HTR-8/SVneo (cell line): ENCODE measurements around the gene SCD.
"Not testable (repeated sequence)": the region's sequence is repeated elsewhere in the genome, so short reads cannot be mapped to it uniquely, and the experiment has no call there.

Experiments used
- DNase-seq: peaks from one replicate; pipeline ENCODE4 v3.0.0; 2011; ENCODE audit warnings: low spot score, mixed read lengths; ENCODE audit not compliant: insufficient read length
- FAIRE-seq: peaks from 2 replicates; lab custom pipeline; 2011; peaks lifted over from hg19 to GRCh38; lab: Jason Lieb, UNC

The SCD gene

GRCh38 chr10:100346765-100347567 is at the start of gene SCD:
SCD (plus strand) TSS chr10:100347233; CDS start chr10:100347505, 272 bp downstream.
- peak; percentile 91 for DNase-seq
- FAIRE-seq = peak; percentile 86

GRCh38 chr10:100297242-100297641 is 49.8 kb upstream of the SCD start:
- DNase-seq = no peak
- no peak for FAIRE-seq

DNA sequence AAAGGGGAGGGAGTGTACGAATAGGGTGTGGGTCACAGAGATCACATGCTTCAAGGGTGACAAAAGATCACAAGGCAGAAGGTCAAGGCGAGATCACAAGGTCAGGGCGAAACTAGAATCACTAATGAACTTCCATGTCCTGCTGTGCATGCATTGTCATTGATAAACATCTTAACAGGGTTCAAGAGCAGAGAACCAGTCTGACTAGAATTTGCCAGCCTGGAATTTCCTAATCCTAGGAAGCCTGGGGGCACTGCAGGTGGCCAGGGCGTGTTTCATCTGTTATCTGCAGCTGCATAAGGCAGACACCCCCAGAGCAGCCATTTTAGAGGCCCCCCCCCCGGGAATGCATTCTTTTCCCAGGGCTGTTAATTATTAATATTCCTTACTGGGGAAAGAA is 45.9 kb upstream of the SCD start:
- not testable (repeated sequence) for DNase-seq, FAIRE-seq

DNA sequence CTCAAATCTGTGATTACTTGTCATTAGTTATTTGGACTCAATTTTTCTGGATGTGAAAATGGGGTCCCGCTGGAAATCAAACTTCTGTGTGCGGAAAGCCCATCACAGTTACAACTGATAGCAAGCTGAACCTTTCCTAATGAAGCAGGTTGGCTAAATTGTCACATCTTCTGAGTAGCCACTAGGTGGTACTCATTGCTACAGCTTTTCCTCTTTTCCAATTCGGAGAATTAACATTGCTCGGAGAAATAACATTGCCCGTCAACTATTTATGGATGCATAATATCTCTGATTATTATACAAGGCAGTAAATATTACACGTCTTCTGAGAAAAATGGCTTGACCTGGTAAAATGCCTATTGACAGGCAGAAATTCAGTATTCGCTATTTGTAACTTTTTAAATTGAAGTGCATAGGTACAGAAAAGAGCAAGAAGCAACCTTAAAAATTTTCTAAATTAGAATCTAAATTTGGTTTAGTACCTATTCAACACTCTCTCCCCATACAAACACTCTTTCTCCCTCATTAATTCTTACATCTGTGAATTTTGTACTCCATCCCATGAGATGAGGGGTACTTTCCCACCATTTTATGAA is 43.2 kb upstream of the SCD start:
- DNase-seq (peak; percentile 57), FAIRE-seq (peak; percentile 59)

- DNase-seq (no peak), FAIRE-seq (no peak)
Measured at GRCh38 chr10:100304414-100304813, 42.6 kb upstream of the SCD start.

GRCh38 chr10:100306861-100307260 is 40.2 kb upstream of the SCD start:
- FAIRE-seq = no peak
- no peak for DNase-seq

DNA sequence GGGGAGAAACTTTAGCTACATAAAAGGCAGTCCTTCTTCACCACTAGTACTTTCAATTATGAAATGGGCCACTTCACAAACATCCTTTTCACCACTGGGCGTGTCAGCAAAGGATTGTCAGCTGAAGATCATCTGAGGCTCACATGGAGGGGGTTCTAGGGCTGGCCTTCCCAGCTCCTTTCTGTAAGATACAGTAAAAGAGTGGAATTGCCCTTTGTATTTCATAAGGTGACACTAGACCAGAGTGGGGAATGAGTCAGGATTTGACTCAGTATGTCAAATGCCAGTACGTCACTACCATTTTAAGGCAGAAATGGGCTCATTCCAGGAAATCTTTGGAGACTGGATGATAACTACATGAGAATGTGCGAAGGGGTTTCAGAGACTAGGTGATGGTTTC is 39.3 kb upstream of the SCD start:
- no peak for DNase-seq
- FAIRE-seq = no peak

GRCh38 chr10:100311298-100311697 is 35.7 kb upstream of the SCD start:
- FAIRE-seq = no peak

DNA sequence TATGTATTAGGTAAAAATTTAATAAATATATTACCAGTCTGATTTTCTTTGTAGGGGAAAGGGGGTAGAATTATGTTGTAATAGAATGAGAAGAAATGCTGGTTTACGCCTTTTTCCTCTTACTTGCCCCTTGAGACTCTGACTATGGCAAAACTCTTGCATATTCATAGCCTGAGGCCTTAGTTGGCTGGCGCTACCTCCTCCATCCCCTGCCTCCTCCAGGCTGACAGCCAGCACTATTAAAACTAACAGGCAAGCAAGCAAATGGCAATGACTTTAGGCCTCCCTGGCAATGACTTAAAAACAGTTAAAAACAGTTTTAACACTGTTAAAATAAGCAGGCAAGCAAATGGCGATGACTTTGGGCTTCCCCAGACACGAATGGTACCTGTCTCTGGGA is 31.4 kb upstream of the SCD start:
- no peak for DNase-seq
- no peak for FAIRE-seq

More at GRCh38 chr10:100311298-100311697, 35.7 kb upstream of the SCD start:
- no peak for DNase-seq

DNA sequence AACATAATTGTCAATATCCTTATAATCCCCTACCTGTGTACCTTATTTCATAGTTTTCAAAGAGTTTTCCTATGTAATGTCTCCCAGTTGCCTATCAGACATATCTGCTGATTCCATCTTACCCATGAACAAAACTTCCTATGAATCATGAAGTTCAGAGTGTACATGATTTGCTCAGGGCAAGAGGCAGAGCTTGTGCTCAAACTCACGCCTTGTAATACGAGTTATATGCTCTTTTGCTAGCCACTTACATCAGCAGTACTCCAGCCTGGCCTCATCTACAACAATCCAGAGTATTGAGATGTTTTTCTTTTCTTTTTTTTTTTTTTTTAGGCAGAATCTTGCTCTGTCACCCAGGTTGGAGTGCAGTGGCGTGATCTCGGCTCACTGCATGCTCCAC is 28.8 kb upstream of the SCD start:
- FAIRE-seq = no peak
- no peak for DNase-seq

GRCh38 chr10:100319707-100320402 is 27.2 kb upstream of the SCD start:
- DNase-seq (no peak), FAIRE-seq (no peak)

- no peak for FAIRE-seq
Measured at GRCh38 chr10:100325158-100325557, 21.9 kb upstream of the SCD start.

GRCh38 chr10:100327007-100327717 is 19.9 kb upstream of the SCD start:
- FAIRE-seq (no peak), DNase-seq (no peak)

More at GRCh38 chr10:100325158-100325557, 21.9 kb upstream of the SCD start:
- DNase-seq = no peak

DNA sequence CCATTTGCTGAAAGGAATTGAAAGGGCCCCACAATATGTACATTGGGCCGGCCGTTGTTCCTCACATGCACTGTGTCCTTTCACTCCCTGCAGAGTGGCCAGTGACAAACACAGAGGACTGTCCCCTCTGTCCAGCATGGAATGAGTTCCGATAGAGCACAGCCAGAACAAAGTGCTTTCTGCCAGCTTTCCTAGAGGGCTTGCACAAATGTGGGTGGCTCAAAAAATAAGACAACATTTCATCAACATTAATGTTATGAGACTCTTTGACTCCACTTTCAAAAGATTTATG is 19.4 kb upstream of the SCD start:
- FAIRE-seq (no peak), DNase-seq (no peak)

GRCh38 chr10:100328198-100328597 is 18.8 kb upstream of the SCD start:
- DNase-seq (no peak), FAIRE-seq (no peak)

- DNase-seq = no peak
- FAIRE-seq = no peak
Measured at GRCh38 chr10:100330079-100330478, 17.0 kb upstream of the SCD start, which contains the start of gene PKD2L1. PKD2L1 (minus strand) TSS chr10:100330228; CDS start chr10:100330103, 125 bp downstream.

DNA sequence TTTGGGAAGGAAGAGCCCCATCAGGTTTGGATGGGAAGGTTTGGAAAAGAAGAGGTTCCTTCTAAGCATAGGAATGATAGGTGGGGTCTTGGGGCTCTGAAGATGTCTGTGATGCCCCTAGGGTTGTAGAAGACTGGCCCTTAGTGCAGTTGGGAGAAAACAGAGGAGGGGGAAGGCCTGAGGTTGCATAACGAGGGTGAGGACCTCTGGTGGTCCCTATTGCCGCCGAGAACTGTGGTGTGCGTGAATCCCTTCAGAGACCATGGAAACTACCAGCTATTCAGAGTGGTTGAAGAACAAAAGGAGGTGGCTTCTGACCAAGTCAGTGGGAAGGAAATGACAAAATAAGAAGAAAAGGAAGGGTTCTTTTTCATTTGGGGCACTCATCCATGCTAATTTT is 13.9 kb upstream of the SCD start:
- no peak for FAIRE-seq
- no peak for DNase-seq

GRCh38 chr10:100333661-100334440 is 13.2 kb upstream of the SCD start:
- FAIRE-seq = no peak
- DNase-seq = no peak

DNA sequence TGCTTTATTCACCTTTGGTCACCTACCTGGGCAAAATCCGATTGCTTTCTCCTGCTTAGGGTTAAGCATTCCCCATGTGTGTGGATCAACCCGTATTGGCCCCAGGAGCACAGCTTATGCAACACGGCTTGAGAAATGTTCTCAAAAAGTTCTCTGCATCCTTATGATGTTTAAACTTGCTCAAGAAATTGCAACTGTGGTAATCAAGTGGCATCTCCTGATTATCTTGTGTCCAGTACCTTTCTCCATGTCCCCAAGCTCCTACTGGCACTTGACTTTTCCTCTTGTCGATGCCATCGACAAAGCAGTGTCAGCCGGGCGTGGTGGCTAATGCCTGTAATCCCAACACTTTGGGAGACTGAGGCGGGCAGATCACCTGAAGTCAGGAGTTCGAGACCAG is 12.3 kb upstream of the SCD start:
- no peak for DNase-seq

More for the DNA sequence above, 12.3 kb upstream of the SCD start:
- no peak for FAIRE-seq
